NOMO-1 treated with DMSO at 0.1 percent for 48 hours (cell line): ENCODE results near the gene SEPTIN14.
"Not testable (repeated sequence)": the region's sequence is repeated elsewhere in the genome, so short reads cannot be mapped to it uniquely, and the experiment has no call there.

Experiments used
- DNase-seq: peaks from one replicate; lab custom pipeline; 2025; ENCODE audit not compliant: unreplicated experiment; lab: John Stamatoyannopoulos, UW

SEPTIN14 gene

DNA sequence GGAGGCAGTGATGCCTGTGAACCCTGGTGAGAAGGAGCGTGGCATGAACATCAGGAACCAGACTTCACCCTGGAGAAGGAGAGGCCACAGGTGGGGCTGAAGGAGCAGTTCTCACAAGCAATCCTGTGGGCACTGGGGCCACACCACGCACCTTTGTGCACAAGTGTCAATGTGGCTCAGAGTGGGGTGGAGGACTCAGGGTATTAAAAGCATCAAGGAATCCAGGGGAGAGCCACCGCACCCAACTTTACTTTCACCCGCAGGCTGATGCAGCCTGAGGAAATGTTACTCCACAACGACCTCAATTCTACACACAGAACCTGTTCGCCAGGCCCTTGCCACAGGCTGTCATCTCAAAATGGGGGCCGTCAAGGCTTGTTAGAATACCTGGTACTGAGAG is 77.1 kb downstream of the SEPTIN14 start:
- DNase-seq, result not testable (repeated sequence)

DNA sequence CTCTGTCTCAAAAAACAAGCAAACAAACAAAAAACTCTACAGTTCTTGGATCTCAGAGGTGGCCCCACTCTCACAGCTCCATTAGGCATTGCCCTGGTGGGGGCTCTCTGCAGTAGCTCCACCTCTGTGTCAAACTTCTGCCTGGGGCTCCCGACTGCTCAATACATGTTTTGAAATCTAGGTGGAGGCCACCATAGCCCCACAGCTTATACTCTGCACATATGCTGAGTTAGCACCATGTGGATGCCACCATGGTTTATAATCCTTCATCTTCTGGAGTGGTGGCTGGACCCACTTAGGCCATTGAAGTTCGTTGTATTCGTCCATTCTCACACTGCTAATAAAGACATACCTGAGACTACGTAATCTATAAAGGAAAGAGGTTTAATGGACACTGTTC is 78.4 kb downstream of the SEPTIN14 start:
- no peak for DNase-seq

DNA sequence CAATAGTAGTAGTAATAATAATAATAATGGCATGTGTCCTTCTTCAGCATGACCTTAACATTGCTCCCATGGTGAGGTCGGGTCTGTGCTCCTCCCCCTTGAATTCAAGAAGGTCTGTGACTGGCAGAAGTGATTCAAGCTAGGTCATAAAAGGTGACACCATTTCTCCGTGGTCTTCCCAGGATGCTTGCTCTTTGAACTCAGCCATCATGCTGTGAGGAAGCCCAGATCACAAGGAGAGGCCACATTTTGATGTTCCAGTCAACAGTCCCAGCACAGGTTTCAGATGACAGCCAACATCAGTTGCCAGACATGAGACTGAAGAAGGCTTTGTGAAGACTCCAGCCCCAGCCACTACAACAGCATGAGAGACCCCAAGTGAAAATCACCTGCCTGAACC is 83.9 kb downstream of the SEPTIN14 start:
- DNase-seq, result no peak

DNA sequence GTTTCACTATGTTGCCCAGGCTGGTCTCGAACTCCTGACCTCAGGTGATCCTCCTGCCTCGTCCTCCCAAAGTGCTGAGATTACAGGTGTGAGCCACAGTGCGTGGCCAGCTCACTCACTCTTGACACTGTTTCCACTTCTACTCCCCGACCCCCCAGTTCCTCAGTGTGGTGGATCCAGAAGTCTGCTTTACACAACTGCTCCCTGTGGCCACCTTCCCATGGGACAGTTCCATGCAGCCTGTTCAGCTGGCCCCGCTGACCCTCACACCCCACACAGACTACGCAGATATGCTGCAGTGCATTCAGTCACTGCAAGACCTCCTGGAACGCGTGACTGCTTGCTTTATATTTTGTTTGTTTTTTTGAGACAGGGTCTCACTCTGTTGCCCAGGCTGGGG is 86.4 kb downstream of the SEPTIN14 start:
- DNase-seq, result no peak

DNA sequence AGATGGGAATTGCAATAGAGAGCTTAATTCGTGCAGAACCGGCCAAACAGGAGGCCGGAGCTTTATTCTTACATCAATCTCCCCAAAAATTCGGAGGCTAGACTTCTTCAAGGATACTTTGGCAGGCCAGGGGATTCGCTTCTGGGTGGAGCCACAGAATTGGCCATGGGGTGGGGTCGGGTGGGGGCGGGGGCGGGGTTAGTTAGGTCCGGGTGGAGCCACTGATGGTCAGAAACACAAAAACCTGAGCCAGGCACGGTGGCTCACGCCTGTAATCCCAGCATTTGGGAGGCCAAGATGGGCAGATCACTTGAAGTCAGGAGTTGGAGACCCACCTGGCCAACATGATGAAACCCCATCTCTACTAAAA is 87.5 kb downstream of the SEPTIN14 start:
- no peak for DNase-seq

DNA sequence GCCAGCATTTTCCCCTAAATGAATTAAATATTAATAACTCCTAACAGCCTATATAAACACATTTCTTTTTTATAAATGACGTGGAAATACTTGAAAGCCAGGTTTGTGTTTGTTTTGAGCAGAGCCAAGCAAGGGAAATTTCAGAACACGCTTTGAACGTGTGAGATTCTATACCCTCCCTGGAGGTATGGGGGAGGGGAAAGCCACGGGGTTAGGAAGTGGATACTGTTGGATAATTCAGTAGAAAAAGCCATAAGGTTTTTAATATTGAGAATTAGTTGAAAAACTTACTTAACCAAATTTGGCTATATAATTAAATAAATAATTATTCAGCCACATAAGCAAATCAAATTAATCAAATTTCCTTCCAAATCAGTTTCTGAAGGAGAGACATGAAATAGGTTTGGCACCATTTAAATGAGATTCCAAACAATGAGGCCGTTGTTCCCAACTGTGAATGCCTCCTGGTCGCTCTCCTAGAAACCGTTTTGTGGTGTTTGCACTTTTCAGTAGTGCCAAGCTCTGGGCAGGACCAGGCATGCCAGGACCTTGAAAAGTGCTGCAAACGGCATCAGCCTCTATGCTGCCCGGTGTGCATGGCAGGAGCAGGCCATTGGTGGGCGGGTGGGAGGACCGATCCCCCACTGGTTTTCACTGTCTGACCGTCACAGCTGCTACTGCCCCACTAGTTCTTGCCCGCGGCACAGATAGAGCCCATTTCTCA is 88.1 kb downstream of the SEPTIN14 start:
- DNase-seq, result no peak

DNA sequence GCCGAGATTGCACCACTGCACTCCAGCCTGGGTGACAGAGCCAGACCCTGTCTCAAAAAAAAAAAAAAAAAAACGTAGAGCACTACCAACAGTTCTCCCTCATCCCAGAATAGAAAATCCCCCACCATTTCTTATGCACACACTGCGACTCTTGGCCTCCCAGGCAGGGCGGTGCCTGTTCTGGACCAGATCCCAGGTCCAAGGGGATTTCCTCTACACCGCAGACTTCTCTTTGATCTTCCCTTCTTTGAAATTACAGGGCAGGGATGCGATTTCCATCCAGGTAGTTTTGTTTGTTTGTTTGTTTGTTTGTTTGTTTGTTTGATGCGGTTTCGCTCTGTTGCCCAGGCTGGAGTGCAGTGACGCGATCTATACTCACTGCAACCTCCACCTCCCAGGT is 91.8 kb downstream of the SEPTIN14 start:
- DNase-seq, result no peak

DNA sequence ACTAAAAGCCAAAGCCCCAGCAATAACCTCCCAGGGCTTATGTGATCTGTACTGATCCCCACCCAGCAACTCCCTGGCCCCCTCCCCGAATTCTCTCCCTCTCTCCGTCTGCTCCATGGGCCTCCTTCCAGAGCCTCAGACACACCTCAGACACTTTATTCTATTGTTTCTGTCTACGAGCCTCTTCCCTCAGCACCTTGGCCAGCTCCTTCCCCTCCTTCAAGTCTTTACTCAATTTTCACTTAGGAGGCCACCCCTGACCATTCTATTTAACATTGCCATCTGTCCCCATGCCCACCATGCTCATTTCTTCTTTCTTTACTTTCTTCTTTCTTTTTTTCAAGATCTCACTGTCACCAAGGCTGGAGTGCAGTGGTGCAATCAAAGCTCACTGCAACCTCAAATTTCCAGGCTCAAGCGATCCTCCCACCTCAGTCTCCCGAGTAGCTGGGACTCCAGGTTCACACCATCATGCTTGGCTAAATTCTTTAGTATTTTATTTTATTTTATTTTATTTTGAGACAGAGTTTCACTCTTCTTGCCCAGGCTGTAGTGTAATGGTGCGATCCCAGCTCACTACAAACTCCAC is 109.2 kb downstream of the SEPTIN14 start:
- not testable (repeated sequence) for DNase-seq

DNA sequence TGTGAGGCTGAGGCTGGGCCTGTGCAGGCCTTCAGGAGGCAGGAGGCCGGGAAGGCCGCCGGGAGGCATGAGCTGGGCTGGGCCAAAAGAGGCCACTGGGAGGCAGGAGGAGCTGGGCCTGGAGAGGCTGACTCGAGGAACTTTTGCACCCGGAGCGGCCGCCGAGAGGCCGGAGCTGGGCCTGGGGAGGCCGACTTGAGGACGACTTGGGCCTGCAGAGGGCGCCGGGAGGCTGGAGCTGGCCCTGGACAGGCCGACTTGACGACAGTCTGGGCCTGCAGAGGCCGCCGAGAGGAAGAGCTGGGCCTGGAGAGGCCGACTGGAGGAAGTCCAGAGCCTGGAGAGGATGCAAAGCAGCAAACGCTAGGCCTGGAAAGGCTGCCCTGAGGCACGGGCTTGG is 117.8 kb downstream of the SEPTIN14 start:
- not testable (repeated sequence) for DNase-seq
